ENCODE results near the gene TCHP.
"Not testable (repeated sequence)": the region's sequence is repeated elsewhere in the genome, so short reads cannot be mapped to it uniquely, and the experiment has no call there.

The TCHP gene

DNA sequence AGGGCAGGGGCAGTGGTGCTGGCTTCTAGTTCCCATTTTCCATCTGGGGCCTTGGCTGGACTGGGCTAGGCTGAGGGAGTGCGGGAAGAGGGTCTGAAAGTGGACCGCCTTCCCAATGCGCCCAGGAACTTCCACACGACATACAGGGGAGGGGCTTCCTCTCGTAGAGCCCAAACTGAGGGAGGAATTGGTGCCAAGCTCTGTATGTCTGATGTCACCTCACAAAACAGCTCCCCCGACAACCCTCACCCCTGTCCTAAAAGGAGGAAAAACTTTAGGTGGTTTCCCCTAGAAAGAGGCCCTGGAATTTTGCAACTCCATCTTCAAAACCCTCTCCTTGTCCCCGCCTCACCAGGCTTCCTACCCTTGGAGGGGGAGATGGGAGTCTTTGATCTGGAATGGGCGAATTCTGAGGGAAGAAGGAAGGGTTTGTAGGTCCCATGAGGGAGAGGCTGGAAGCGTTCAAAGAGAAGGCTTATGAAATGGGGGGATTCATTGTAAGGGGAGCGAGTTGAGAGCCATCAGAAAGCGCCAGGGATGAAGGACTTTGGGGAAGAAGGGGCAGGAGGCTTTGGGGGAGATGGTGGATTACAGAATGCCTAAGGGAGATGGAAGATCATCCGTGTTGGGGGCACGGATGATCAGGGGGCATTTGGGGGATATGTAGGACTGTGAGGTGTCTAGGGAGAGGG is 20.6 kb upstream of the TCHP start:
- DNase-seq (ENCODE audit: low read depth, low spot score): no peak

DNA sequence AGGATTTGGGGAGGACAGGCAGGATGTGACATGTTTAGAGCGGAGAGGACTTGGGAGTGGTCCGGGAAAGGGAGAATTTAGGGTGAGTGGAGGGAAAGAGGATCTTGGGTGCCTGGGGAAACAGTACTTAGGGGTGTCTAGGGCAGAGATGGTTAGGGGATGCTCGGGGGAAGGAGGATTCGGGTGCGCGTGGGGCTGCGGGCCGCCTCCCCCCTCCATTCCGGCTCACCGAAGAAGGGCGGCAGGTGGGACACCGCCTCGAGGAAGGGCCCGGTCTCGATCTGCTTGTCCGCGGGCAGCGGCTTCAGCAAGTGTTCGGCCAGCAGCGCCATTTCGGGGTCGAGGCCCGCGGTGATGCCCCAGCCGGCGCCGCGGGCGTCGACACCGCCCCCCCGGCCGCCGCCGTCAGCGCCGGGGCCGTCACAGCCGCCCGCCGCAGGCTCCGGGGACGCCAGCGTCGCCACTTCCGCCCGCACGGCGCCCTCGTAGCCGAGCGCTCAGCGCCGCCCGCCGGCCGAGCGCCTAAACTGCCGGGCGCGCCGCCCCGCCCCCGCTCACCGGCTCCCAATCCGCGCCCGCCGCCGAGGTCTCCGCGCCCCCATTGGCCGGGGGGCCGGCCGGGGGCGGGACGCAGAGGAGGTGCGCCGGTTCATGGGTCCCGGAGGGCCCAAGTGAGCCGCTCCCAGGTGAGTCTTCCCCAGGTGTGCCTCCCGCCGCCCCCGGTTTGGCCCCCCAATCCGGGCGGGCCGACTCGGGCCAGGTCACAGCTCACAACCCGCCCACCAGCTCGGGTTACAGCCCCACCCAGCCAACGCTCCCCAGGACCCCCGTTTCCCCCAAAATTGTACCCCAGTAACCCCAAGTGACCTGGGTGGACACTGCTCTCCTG is 19.8 kb upstream of the TCHP start, which contains the start of gene GLTP:
Gene GLTP, minus strand, starts transcription at position 499 of the 889 bp plus-strand sequence. Its CDS starts 167 bp downstream, at position 332.
- DNase-seq (ENCODE audit: low read depth, low spot score): peak; percentile 82

DNA sequence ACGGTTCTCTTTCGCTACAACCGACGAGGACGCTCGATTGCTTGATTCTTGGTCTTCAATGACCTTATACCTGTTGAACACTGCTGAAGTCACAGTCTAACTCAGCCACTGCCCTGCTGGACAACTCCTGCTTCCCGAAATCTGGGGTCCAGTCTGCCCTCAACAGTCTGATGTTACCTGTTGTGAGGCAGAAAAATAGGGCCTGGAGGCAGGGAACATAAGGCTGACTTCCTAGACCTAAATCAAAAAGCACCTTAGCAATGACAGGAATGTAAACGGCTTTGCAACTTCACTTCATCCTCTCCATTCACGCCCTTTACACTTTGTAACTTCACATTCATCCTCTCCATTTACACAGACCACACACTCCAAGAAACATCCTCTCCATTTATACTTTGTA is 19.1 kb upstream of the TCHP start:
- DNase-seq (ENCODE audit: low read depth, low spot score): no peak

DNA sequence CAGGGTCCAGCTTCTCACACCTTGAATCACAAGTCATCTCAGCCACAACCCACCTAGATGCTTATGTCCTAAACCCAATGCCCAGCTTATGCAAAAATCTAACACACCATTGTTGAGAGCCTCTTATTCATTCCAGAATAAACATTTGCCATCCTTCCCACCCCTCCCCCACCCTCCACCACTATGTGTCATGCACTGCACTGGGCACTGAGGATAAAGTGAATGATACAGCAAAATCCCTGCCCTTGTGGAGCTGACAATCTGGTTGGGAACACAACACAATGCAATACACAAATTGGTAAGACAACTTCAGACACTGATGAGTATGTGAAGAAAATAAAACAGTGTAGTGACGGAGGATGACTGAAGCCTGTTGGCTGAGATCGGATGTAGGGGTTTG is 18.3 kb upstream of the TCHP start:
- DNase-seq (ENCODE audit: low read depth, low spot score): no peak

DNA sequence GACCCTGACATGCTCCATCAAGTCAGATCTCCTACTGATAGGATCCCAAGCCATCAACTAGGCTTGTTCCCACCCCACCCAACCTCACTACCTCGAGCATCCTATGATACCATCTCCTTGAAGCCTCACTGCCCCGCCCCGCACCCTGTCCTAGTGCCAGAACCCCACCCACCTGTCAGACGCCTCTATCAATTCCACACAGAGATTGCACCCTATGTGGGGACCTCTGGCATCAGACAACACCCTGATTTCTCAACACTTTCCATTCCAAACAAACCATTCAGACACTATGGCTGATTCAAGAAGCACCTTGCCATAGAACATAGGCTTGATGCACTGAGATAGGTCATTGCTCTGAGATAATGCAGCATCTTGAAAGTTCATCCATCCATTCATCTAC is 16.6 kb upstream of the TCHP start:
- DNase-seq (ENCODE audit: low read depth, low spot score): no peak

DNA sequence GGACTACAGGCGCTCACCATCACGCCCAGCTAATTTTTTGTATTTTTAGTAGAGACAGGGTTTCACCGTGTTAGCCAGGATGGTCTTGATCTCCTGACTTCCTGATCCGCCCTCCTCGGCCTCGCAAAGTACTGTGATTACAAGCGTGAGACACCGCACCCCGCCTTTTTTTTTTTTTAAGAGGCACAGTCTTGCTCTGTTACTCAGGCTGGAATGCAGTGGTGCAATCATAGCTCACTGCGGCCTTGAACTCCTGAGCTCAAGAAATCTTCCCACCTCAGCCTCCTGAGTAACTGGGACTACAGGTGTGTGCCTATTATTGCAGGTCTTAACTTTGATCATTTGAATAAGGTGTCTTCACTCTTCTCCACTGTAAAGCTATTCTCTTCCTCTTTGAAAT is 14.5 kb upstream of the TCHP start:
- no peak for DNase-seq (ENCODE audit: low read depth, low spot score)

DNA sequence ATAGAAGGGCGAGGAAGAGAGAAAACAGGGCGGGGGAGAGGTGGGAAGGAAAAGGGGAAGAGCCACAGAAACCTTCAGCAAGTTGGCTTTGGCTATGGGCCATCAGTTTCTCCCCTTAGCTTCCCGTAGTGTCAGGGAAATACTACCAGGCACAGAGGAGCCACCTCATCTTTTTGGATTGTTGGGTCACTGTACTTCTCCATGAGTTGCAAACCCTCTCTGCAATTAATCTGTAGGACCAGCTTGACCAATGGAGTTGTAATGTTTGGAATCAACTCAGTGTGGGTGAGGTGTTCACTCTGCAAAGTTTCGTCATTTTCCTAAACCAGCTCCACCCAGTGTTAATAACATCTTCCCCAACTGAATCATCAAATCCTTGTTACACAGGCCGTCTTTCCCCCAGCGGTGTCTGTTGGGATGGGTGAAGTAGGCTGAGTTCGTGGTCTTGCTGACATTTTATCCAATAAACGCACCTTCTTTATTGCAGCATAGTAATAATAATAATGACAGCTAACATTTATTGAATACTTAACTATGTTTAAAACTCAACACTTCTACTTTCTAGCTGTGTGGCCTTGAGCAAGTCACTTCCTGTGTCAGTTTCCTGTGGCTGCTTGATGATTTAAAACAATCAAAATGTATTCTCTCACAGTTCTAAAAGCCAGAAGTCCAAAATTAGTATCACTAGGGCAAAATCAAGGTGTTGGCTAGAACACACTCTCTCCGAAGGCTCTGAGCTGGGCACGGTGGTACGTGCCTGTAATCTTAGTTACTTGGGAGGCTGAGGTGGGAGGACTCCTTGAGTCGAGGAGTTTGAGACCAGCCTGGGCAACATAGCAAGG is 11.7 kb upstream of the TCHP start:
- no peak for DNase-seq (ENCODE audit: low read depth, low spot score)

DNA sequence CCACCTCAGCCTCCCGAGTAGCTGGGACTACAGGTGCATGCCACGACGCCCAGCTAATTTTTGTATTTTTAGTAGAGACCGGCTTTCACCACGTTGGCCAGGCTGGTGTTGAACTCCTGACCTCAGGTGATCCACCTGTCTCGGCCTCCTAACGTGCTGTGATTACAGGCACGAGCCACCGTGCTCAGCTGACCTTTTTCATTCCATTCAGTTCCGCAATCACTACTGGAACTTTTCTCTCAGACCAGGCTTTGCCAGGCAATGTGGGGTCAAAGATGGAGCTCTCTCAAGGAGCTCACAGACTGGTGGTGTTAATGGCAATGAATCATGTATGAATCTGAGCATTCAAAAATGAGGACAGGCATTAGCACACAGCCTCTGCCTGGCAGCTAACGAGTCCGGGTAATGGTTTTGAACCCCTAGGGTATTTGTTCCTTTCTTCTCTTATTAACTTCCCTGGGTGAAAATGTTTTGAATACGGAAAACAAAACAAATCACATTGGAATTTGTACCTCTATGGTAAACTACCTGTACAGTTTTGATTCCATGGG is 9.4 kb upstream of the TCHP start:
- no peak for DNase-seq (ENCODE audit: low read depth, low spot score)

DNA sequence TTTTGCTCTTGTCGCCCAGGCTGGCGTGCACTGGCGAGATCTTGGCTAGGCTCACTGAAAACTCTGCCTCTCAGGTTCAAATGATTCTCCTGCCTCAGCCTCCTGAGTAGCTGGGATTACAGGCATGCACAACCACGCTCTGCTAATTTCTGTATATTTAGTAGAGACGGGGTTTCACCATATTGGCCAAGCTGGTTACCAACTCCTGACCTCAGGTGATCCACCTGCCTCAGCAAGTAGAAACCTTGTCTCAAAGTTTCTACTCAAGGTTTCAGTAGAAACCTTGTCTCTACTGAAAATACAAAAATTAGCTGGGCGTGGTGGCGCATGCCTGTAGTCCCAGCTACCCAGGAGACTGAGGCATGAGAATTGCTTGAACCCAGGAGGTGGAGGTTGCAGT is 8.3 kb upstream of the TCHP start:
- not testable (repeated sequence) for DNase-seq (ENCODE audit: low read depth, low spot score)

DNA sequence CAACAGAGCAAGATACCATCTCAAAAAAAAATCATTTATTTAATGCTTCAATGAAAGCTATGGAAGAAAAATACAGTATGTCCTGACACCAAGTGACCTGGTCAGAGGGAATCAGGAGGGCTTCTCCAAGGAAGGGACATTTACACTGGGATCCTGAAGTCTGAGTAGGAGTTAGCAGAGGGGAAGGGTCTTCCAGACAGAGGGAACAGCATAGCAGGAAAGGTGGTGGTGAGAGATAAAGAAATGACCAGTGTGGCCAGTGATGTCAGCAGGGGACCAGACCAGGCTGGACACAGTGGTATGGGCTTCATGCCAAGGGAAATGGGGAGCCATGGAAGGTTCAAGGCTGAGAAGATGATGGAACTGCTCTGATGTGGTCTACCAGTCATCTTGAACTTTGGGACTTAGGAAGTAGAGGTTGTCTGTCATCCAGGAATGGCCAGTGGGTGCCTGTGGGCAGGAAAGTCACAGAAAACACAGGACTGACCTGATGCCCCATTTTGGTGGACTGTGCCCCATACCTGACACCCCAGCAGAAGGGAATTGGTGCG is 7.8 kb upstream of the TCHP start:
- no peak for DNase-seq (ENCODE audit: low read depth, low spot score)

DNA sequence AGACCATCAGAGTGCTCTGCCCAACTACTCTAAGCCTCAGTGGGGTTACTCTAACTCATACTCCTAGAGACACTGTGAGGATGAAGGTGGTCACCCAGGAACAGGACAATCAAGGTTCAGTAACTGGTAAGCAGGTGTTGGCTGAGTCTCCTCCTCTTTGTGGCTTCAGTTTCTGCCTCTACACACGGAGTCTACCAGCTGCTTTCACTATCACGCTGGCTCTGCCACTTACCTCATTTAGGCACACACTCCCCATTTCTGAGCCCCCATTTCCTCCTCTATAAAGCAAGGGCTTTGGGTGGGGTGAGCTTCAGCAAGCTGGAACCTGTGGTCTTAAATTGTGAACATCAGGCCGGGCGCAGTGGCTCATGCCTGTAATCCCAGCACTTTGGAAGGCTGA is 7.3 kb upstream of the TCHP start:
- no peak for DNase-seq (ENCODE audit: low read depth, low spot score)

DNA sequence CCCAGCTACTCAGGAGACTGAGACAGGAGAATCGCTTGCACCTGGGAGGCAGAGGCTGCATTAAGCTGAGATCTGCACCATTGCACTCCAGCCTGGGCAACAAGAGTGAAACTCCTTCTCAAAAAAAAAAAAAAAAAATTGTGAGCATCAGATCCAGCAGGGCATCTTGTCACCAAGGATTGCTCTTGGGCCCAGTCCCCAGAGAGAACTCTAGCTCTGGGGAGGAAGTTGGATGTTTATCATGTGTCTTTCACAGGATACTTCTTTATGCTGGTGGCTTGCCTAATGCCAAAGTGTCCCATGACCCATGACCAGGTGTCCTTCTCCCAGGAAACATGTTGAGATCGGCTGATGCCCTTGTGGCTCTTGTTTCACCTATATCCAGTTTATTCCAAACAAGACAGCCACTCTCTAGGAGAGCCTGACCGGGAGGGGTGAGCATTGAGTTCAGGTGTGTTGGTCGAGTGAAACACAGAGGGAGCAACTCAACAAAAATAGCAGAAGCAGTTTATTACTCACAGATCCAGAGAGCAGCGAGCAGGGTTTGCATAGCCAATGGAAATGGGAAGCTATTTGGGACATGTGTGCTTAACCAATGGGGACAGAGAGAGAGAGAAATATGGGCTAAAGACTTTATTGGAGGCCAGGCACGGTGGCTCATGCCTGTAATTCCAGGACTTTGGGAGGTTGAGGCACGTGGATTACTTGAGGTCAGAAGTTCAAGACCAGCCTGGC is 6.6 kb upstream of the TCHP start:
- no peak for DNase-seq (ENCODE audit: low read depth, low spot score)

DNA sequence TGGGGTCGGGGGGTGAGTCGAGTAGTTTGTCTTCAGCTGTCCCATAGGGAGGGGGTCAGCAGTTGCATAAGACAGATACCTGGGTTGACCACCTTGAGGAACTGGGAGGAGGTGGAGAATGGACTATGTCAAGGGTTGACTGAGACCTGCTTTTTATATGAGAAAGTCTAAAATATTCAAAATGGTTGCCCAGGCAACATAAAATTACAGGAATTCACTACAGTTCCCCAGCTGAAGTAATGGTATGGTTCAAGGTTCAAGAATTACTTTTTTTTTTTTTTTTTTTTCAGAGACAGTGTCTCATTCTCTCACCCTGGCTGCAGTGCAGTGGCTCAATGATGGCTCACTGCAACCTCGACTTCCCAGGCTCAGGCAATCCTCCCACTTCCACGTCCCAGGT is 5.1 kb upstream of the TCHP start:
- no peak for DNase-seq (ENCODE audit: low read depth, low spot score)

DNA sequence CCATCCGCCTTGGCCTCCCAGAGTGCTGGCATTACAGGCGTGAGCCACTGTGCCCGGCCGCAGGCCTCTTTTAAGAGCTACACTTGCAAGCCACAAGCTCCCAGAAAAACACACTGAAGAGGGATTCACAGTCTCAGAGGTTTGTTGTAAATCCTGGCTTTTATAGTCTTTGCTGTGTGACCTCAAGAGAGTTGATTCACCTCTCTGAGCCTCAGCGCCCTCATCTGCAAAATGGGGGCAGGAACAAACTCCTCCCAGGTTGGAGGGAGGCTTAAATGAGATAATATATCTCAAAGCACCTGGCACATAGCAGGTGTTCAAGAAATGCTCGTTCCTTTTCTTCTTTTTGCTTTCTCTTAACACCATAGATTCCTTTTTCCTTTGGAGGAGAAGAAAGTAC is 3.9 kb upstream of the TCHP start:
- DNase-seq (ENCODE audit: low read depth, low spot score): no peak

DNA sequence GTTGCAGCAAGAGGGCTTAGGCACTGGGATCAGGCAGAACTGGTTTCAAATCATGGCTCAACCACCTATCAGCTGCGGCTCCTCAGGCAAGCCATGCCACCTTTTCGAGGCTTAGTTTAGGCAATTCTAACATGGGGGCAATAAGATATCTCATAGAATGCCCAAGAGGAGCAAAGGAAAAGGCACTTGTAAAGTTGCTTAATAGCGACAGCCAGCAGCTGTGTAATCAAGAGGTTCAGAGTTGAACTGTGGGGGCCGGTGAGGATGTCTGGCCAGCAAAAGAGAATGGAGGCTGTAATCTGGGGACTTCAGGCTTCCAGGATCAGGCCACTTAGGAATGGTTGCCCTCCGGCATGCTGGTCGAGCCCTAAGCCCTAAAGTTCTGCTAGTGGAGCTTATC is 3.0 kb upstream of the TCHP start:
- no peak for DNase-seq (ENCODE audit: low read depth, low spot score)

DNA sequence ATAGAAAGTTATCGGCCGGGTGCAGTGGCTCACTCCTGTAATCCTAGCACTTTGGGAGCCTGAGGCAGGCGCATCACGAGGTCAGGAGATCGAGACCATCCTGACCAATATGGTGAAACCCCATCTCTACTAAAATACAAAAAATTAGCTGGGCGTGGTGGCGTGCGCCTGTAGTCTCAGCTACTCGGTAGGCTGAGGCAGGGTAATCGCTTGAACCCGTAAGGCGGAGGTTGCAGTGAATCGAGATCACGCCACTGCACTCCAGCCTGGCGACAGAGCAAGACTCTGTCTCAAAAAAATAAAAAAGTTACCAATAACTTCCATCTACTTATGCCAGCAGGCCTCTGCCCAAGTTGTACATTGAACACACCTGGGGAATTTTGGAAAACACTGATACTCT is 729 bp upstream of the TCHP start:
- DNase-seq (ENCODE audit: low read depth, low spot score): not testable (repeated sequence)

DNA sequence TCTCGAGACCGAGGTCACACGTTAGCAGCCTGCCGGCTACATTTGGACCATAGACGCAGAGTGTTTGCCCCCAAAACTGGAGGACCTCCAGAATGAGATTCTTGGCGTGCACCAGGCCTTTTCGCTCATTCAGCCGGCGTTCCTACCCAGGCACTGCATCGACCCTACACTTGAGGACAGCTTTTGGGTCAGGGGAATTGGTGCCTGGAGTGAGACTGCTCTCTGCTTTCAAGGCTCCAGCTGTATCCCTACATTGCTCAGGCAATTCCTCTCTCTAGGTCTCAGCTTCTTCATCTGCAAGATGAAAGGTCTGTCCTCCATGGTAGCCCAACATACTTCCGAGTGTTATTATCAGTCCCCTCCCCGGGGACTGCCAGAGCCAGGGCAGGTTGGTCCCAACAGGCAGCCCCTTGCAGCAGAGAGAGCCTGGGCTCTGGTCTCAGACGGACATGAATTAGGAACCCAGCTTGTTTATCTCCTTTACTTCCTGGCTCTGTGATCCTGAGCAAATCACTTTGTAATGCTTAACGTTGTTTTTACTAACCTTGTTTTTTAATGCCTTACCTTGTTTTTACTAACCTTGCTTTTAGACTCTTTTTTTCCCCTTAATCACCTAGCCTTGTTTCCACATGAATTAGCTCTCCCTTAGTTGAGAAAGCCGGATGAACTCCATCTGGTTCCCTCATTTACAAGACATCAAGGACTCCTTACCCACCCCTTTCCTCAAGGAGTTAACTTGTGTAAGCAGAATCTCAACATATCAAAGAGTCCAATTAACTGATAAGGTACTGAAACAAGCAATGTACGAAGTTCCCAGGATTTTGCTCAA is 892 bp downstream of the TCHP start:
- DNase-seq (ENCODE audit: low read depth, low spot score): no peak

DNA sequence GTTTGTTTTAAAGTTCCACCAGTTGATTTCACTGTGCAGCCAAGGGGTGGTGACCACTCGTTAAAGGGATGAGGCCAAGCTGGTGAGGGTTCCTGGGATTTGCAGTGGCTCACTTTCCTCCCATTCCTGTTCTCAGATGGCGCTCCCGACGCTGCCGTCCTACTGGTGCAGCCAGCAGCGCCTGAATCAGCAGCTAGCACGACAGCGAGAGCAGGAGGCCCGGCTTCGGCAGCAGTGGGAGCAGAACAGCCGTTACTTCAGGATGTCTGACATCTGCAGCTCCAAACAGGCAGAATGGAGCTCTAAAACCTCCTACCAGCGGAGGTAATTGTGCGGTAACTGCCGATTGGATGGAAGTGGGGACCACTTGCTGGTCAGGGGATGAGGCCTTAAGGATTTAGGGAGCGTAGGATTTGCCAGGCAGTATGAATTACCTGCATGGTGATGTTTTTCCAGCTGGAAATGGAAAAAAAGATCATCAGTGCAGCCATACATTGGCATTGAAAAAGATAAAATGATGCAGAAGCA is 2.9 kb downstream of the TCHP start:
- DNase-seq (ENCODE audit: low read depth, low spot score): no peak

DNA sequence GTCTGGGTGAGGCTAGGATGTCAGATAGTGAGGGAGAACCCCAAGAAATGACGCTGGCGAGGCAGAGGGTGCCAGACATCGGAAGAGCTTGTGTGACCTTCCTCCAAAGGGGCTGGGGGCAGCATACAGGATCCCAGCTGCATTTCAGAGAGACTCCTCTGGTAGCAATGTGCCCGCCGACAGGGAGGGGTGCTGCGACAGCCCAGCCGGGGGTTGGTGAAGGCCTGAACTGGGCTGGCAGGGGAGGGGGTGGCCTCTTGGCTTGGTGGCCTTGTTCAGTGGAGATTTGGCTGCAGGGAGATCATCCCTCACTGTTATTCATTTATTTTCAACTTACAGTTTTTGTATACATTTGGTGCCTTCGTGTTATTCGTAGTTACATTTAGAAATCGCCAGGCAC is 5.2 kb downstream of the TCHP start:
- DNase-seq (ENCODE audit: low read depth, low spot score): no peak

Measured in activated CD4-positive, CD25-positive, alpha-beta regulatory T cell treated with anti-CD3 and anti-CD28 coated beads, Interleukin-2, amount 50 U/mL, for 16 hours (primary cell).